ENCODE measurements around the gene ADSS1.

Gene ADSS1

DNA sequence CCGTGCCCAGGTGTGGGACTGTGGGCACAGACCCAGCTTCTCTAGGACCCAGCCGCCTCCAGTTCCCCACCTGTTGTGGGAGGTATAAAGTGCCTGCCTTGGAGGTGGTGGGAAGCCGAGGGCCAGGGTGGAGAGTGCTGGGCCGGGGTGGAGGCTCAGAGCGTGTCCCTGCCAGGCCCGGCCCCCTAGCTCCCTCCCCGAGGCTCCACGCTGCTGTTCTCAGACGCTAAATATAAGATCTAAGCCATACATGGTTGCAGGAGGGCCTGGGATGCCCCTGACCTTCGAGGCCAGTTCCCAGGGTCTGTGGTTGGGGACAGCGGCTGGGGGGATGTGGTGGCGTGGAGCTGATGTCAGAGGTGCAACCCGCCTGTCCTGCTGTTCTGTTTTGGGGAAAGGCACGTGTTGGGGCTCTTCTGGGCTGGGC is 23.8 kb upstream of the ADSS1 start:
- no peak for DNase-seq (ENCODE audit: low spot score)

- DNase-seq (ENCODE audit: low spot score): no peak
Observed at GRCh38 chr14:104700747-104701217, 23.2 kb upstream of the ADSS1 start.

DNA sequence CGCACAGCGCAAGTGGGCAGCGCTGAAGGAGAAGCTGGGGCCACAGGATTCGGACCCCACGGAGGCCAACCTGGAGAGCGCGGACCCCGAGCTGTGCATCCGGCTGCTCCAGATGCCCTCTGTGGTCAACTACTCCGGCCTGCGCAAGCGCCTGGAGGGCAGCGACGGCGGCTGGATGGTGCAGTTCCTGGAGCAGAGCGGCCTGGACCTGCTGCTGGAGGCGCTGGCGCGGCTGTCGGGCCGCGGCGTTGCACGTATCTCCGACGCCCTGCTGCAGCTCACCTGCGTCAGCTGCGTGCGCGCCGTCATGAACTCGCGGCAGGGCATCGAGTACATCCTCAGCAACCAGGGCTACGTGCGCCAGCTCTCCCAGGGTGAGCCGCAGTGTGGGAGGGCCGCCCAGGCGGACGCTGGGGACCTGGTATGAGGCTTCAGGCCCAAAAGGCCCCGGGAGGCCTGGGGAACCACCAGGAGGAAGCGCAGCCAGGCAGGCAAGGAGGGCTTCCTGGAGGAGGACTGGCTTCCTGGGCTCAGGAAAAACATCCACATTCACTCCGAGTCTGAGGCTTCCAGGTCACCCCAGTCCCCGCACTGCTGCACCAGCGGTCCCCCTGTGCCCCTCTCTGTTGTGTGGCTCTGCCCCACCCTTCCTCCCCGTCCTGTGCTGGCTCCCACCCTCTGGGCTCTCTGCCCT is 22.5 kb upstream of the ADSS1 start:
- DNase-seq (ENCODE audit: low spot score): no peak

DNA sequence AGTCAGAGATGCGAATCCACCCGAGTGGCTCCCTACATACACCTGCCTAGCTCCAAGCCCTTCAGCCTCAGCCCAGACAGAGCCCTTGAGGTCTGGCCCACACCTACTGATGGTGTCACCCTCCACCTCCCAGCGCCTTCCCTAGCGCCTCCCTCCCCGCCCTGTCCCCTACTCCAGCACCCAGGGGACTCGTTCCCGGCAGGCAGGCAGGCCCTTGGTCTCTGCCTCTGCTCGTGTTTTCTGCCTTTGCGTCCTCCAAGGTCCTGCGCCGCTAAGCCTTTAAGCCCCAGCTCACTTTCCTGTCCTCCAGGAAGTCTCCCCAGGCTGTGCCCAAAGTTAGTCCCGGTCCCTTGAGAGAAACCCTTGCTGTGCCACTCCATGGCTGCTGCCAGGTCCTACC is 21.9 kb upstream of the ADSS1 start:
- DNase-seq (ENCODE audit: low spot score): no peak

- no peak for DNase-seq (ENCODE audit: low spot score)
Observed at GRCh38 chr14:104702673-104703072, 21.4 kb upstream of the ADSS1 start.

- DNase-seq (ENCODE audit: low spot score): no peak
Observed at GRCh38 chr14:104703269-104703668, 20.8 kb upstream of the ADSS1 start.

- DNase-seq (ENCODE audit: low spot score): no peak
Observed at GRCh38 chr14:104704252-104704651, 19.8 kb upstream of the ADSS1 start.

- no peak for DNase-seq (ENCODE audit: low spot score)
Observed at GRCh38 chr14:104705340-104706047, 18.5 kb upstream of the ADSS1 start.

DNA sequence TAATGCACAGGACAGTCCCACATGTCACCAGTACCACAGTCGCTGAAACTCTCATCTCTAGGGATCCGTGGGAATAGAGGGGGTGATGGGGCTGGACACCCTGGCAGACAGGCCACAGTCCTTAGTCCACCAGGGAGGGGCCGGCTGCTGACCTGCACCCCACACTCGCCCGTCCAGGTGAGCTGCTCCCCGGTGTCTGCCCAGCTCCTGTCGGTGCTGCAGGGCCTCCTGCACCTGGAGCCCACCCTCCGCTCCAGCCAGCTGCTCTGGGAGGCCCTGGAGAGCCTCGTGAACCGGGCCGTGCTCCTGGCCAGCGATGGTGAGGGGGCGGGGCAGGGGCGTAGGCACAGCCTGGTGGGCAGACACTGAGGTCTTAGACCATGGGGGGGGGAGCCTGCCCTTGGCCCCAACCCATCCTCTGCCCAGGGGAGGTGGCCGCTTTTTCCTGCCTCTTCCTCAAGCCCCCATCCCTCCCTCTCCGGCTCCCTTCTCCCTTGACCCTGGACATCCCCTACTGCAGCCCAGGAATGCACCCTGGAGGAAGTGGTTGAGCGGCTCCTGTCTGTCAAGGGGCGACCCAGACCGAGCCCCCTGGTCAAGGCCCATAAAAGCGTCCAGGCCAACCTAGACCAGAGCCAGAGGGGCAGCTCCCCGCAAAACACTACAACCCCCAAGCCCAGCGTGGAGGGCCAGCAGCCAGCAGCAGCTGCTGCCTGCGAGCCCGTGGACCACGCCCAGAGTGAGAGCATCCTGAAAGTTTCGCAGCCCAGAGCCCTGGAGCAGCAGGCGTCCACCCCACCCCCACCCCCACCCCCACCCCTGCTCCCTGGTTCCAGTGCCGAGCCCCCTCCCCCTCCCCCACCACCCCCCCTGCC is 17.1 kb upstream of the ADSS1 start:
- no peak for DNase-seq (ENCODE audit: low spot score)

- DNase-seq (ENCODE audit: low spot score): no peak
Observed at GRCh38 chr14:104707608-104708595, 16.1 kb upstream of the ADSS1 start.

DNA sequence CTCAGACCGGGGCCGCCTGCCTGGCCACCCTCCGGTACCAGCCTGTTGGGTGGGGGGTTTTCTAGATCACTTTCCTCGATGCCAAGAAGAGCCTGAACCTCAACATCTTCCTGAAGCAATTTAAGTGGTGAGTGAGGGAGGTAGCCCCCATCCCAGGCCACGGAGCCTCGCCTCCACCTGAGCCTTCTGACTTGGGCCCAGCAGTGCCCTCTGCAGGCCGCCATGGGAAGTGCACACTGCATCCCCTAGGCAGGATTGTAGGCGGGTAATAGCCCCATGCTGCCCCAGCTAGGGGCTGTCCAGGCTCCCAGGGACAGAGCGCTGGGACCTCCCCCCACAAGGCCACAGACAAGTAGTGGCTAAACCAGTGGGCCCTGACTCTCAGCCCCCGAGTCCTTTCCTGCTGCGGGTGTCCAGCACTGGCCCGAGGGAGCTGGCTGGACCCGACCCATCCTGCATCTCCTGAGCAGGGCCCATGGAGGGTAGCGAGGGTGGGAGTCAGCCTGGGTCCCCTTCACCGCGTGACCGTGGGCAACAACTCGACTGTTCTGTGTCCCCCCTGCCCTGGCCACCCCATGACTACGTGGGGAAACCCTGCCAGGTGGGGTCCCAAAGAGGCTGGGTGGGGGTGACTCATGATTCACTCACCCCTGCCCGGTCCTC is 15.3 kb upstream of the ADSS1 start:
- DNase-seq (ENCODE audit: low spot score): peak; percentile 47

DNA sequence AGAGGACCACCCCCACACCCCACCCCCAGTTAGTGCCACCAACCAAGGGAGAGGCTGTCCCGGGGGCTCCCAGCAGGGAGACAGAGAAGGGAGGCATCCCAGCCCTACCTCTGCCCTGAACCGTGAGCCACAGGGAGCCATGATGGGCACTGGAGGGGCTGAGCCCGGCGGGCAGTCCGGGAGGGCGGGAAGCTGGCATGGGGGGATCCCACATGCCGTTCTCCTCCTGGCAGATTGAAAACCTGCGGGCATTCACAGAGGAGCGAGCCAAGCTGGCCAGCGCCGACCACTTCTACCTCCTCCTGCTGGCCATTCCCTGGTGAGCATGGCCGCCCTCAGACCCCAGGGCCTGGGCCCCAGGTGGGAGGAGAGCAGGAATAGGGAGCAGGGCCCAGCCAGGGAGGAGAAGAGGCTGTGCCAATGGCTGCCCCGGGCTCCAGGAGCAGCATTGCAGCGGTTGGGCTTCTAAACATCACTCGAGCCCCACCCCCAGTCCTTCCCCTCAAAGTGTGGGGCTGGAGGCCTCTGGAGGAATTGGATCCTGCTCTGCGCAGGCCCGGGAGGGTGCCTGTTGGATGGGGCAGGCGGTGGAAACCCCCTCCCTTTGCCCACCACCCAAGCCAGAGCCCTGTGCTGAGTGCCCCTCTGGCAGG is 14.5 kb upstream of the ADSS1 start:
- no peak for DNase-seq (ENCODE audit: low spot score)

GRCh38 chr14:104710071-104710735 is 13.8 kb upstream of the ADSS1 start:
- no peak for DNase-seq (ENCODE audit: low spot score)

GRCh38 chr14:104712881-104713734 is 10.9 kb upstream of the ADSS1 start:
- DNase-seq (ENCODE audit: low spot score): no peak

GRCh38 chr14:104714066-104714465 is 10.0 kb upstream of the ADSS1 start:
- no peak for DNase-seq (ENCODE audit: low spot score)

DNA sequence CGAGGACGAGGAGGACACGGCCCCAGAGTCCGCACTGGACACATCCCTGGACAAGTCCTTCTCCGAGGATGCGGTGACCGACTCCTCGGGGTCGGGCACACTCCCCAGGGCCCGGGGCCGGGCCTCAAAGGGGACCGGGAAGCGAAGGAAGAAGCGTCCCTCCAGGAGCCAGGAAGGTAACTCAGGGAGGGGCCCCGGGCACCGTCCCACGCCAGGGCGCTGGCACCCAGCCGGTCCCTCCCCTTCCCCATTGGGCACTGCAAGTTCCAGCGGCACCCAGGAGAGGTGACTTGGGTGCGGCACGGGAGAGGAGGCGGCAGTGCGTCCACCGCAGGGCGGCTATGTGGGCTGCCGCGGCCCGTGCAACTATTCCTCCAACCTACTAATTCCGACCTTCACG is 9.3 kb upstream of the ADSS1 start:
- no peak for DNase-seq (ENCODE audit: low spot score)

DNA sequence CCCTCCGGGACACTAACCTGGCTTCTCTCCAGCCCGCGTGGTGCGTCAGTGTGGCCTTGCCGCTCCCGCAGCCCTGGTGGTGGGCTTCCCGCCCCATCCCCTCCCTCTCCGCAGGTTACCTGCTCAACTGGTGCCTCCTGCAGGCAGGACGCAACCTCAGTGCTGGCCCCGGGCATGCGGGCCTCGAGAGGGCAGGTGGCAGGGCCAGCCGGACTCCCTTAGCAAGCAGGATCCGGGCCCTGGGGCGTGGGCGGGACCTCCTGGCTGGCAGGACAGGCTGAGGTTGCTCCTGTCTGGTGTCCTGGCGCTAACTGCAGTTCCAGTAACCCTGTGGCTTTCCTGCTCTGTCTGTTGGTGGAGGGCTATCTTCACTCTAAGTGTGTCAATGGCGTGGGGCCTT is 8.6 kb upstream of the ADSS1 start:
- no peak for DNase-seq (ENCODE audit: low spot score)

DNA sequence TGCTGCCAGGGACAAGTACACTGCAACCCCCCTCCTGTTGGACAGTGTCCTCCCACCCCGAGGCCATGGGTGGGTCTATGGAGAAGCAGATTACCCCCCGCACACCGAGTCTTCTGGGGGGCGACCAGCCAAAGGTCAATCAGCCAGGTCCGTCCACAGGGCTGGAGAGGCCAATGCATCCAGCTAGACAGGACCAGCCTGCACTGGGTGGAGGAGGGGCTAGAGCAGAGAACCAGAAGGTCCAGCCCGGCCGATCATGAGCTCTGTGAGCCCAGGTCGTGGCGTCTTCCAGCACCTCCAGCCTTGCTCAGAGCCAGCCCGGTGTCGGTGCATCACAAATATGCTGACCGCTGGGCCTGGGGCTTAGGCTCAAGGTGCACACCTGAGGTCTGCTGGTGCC is 8.2 kb upstream of the ADSS1 start:
- no peak for DNase-seq (ENCODE audit: low spot score)

GRCh38 chr14:104717137-104717536 is 6.9 kb upstream of the ADSS1 start:
- DNase-seq (ENCODE audit: low spot score): no peak

Data from kidney capillary endothelial cell (primary cell).